Karpas-422 (cell line): ENCODE data around the gene FEZF1. TPM values are rescaled to one million over a fixed set of nuclear protein-coding genes. Genes with fewer than 3 reads are reported as not detected.

Source experiments
- DNase-seq: peaks from one replicate; pipeline ENCODE4 v3.0.0-alpha.2; 2015
- H2AFZ ChIP-seq: fragments of 200-600 bp; sonication (generic); 2 replicates; pipeline ENCODE4 v1.6.1; 2014; ENCODE audit warnings: antibody characterized with exemption, low read length, mixed read lengths
- H3K27ac ChIP-seq: fragments of 200-600 bp; sonication (generic); 2 replicates; pipeline ENCODE4 v1.5.1; 2014; ENCODE audit warnings: mild to moderate bottlenecking, low read length, moderate library complexity
- H3K27me3 ChIP-seq: fragments of 200-600 bp; sonication (generic); 2 replicates; pipeline ENCODE4 v1.6.1; 2014; ENCODE audit warnings: low read length, mixed read lengths
- H3K36me3 ChIP-seq: fragments of 200-600 bp; sonication (generic); 2 replicates; pipeline ENCODE4 v1.6.1; 2014; ENCODE audit warnings: low read length, mixed read lengths; ENCODE audit not compliant: insufficient read depth
- H3K4me1 ChIP-seq: fragments of 200-600 bp; sonication (generic); 2 replicates; pipeline ENCODE4 v1.6.1; 2014; ENCODE audit warnings: mild to moderate bottlenecking, low read length, mixed read lengths
- H3K4me2 ChIP-seq: fragments of 200-600 bp; sonication (generic); 2 replicates; pipeline ENCODE4 v1.6.1; 2014; ENCODE audit warnings: low read length, low read depth, mild to moderate bottlenecking; ENCODE audit not compliant: poor library complexity, severe bottlenecking
- H3K4me3 ChIP-seq: fragments of 200-600 bp; sonication (generic); 2 replicates; pipeline ENCODE4 v1.5.1; 2014; ENCODE audit warnings: mild to moderate bottlenecking, antibody characterized with exemption, low read length, mixed read lengths
- H3K79me2 ChIP-seq: fragments of 200-600 bp; sonication (generic); 2 replicates; pipeline ENCODE4 v1.6.1; 2014; ENCODE audit warnings: mild to moderate bottlenecking, low read length, mixed read lengths
- H3K9ac ChIP-seq: fragments of 200-600 bp; sonication (generic); 2 replicates; pipeline ENCODE4 v1.6.0; 2014; ENCODE audit warnings: low read length
- H3K9me2 ChIP-seq: fragments of 200-600 bp; sonication (generic), shearing (Covaris generic); replicated peaks from 2 replicates; pipeline ENCODE4 v1.6.0; 2014; ENCODE audit warnings: mild to moderate bottlenecking, low read length, moderate library complexity; ENCODE audit not compliant: insufficient read depth
- H3K9me3 ChIP-seq: fragments of 300-700, 200-600 bp; sonication (generic); 2 replicates; pipeline ENCODE4 v1.6.1; 2014; ENCODE audit warnings: low read length, mixed read lengths
- H4K20me1 ChIP-seq: fragments of 200-600 bp; sonication (generic); 2 replicates; pipeline ENCODE4 v1.6.1; 2014; ENCODE audit warnings: mild to moderate bottlenecking, antibody characterized with exemption, low read length, low read depth; ENCODE audit not compliant: insufficient read depth
- total RNA-seq: library from RNA; depleted of rRNA; stranded (reverse); fragments of >200 nt; shearing (Covaris generic); gene quantifications from 2 replicates; pipeline ENCODE4 v1.2.3, GENCODE V29; 2014; ENCODE audit warnings: low replicate concordance

Gene FEZF1
- total RNA-seq, 1 experiment from 2014 or later = not detected

- Histone ChIP-seq H3K27ac (no peak overlapping the region), H3K27me3 (no peaks in the 10 kb centered on the region), H3K9me2 (no peaks in the 10 kb centered on the region), H2AFZ (no peak overlapping the region), H3K9me3 (no peaks in the 10 kb centered on the region), H3K4me3 (no peak overlapping the region), H4K20me1 (no peaks in the 10 kb centered on the region), H3K36me3 (no peaks in the 10 kb centered on the region), H3K4me2 (no peak overlapping the region), H3K79me2 (no peaks in the 10 kb centered on the region), H3K9ac (no peak overlapping the region), H3K4me1 (no peaks in the 10 kb centered on the region)
- no peak for DNase-seq
Observed at GRCh38 chr7:122311050-122311700, 6.6 kb upstream of the FEZF1 start.

GRCh38 chr7:122310119-122311021 lies 5.8 kb upstream of the FEZF1 start:
- Histone ChIP-seq H3K27ac (no peak overlapping the region), H4K20me1 (no peaks in the 10 kb centered on the region), H2AFZ (no peak overlapping the region)

GRCh38 chr7:122309421-122309820 lies 4.9 kb upstream of the FEZF1 start:
- H3K4me2 ChIP-seq = no peak overlapping the region
- no peak overlapping the region for H3K9ac ChIP-seq
- H3K4me3 ChIP-seq = no peak overlapping the region
- H3K4me1 ChIP-seq = no peaks in the 10 kb centered on the region
- H3K9me2 ChIP-seq = no peaks in the 10 kb centered on the region
- H3K36me3 ChIP-seq = no peaks in the 10 kb centered on the region
- no peak overlapping the region for H3K27ac ChIP-seq
- H3K27me3 ChIP-seq = no peaks in the 10 kb centered on the region
- H3K9me3 ChIP-seq = no peaks in the 10 kb centered on the region
- DNase-seq = no peak
- no peak overlapping the region for H2AFZ ChIP-seq
- no peaks in the 10 kb centered on the region for H4K20me1 ChIP-seq
- no peaks in the 10 kb centered on the region for H3K79me2 ChIP-seq

More at GRCh38 chr7:122310119-122311021, 5.8 kb upstream of the FEZF1 start:
- Histone ChIP-seq H3K27me3 (no peaks in the 10 kb centered on the region), H3K4me2 (no peak overlapping the region), H3K36me3 (no peaks in the 10 kb centered on the region), H3K79me2 (no peaks in the 10 kb centered on the region), H3K4me1 (no peaks in the 10 kb centered on the region), H3K9me3 (no peaks in the 10 kb centered on the region), H3K9me2 (no peaks in the 10 kb centered on the region), H3K4me3 (no peak overlapping the region), H3K9ac (no peak overlapping the region)
- no peak for DNase-seq

GRCh38 chr7:122307228-122307621 lies 2.7 kb upstream of the FEZF1 start:
- Histone ChIP-seq H3K79me2 (no peaks in the 10 kb centered on the region), H2AFZ (no peak overlapping the region), H3K9ac (no peak overlapping the region), H3K9me2 (no peaks in the 10 kb centered on the region), H3K4me3 (no peak overlapping the region), H3K27me3 (no peaks in the 10 kb centered on the region), H3K27ac (no peak overlapping the region), H3K36me3 (no peaks in the 10 kb centered on the region), H3K4me1 (no peaks in the 10 kb centered on the region), H3K4me2 (no peak overlapping the region), H4K20me1 (no peaks in the 10 kb centered on the region), H3K9me3 (no peaks in the 10 kb centered on the region)
- no peak for DNase-seq

GRCh38 chr7:122306320-122307227 lies 2.0 kb upstream of the FEZF1 start:
- no peaks in the 10 kb centered on the region for H3K27me3 ChIP-seq
- H2AFZ ChIP-seq = no peak overlapping the region
- H3K4me3 ChIP-seq = no peak overlapping the region

GRCh38 chr7:122305475-122306319 lies 1.1 kb upstream of the FEZF1 start:
- no peaks in the 10 kb centered on the region for H3K79me2 ChIP-seq
- H3K36me3 ChIP-seq = no peaks in the 10 kb centered on the region
- no peak overlapping the region for H3K9ac ChIP-seq
- no peak overlapping the region for H2AFZ ChIP-seq
- no peaks in the 10 kb centered on the region for H3K27me3 ChIP-seq
- no peaks in the 10 kb centered on the region for H3K9me2 ChIP-seq
- H3K27ac ChIP-seq = no peak overlapping the region
- H3K4me1 ChIP-seq = no peaks in the 10 kb centered on the region
- DNase-seq = no peak
- H3K4me2 ChIP-seq = no peak overlapping the region
- H3K4me3 ChIP-seq = no peak overlapping the region
- H4K20me1 ChIP-seq = no peaks in the 10 kb centered on the region
- H3K9me3 ChIP-seq = no peaks in the 10 kb centered on the region

More at GRCh38 chr7:122306320-122307227, 2.0 kb upstream of the FEZF1 start:
- Histone ChIP-seq H3K79me2 (no peaks in the 10 kb centered on the region), H3K9me3 (no peaks in the 10 kb centered on the region), H3K9me2 (no peaks in the 10 kb centered on the region), H4K20me1 (no peaks in the 10 kb centered on the region), H3K4me2 (no peak overlapping the region), H3K9ac (no peak overlapping the region), H3K27ac (no peak overlapping the region), H3K4me1 (no peaks in the 10 kb centered on the region), H3K36me3 (no peaks in the 10 kb centered on the region)
- no peak for DNase-seq

- no peaks in the 10 kb centered on the region for H3K36me3 ChIP-seq
- no peak overlapping the region for H3K4me2 ChIP-seq
- H3K9ac ChIP-seq = no peak overlapping the region
- no peaks in the 10 kb centered on the region for H3K9me3 ChIP-seq
- H3K27me3 ChIP-seq = no peaks in the 10 kb centered on the region
- DNase-seq = no peak
- no peaks in the 10 kb centered on the region for H3K4me1 ChIP-seq
- H2AFZ ChIP-seq = no peak overlapping the region
- no peak overlapping the region for H3K4me3 ChIP-seq
- no peaks in the 10 kb centered on the region for H3K79me2 ChIP-seq
- H4K20me1 ChIP-seq = no peaks in the 10 kb centered on the region
- H3K9me2 ChIP-seq = no peaks in the 10 kb centered on the region
- H3K27ac ChIP-seq = no peak overlapping the region
Observed at GRCh38 chr7:122304996-122305421, 459 bp upstream of the FEZF1 start.
